ENCODE data around the gene CRTC1. TPM values are rescaled to one million over a fixed set of nuclear protein-coding genes. Genes with fewer than 3 reads are reported as not detected.
A peak's percentile ranks its signal among the peaks of the same experiment; 100 is the strongest.

The CRTC1 gene
- total RNA-seq, 2 donors from 2014 or later: 4.9 to 6.5 TPM

DNA sequence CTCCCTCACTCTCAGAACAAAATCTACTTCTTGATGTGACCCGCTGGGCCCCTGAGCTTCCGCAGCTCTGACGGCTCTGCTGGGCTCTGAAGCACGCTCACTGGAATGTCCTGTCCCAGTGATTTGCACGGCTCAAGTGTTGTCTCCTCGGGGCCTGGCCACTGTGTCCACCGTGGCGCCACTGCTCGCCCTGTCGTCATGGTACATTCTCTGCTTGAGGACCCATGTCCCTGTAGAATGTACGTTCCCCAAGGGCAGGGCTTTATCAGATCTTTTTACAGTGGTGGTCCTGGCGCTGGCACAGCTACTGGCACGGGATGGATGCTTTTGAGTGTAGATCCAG is 34.5 kb upstream of the CRTC1 start:
- Histone ChIP-seq H3K4me3 (no peak overlapping the region), H3K36me3 (replicated peaks in 1 of 2; ENCODE audit: insufficient read depth in 1 of 2, low read depth in 2 of 2) (no peaks in the 10 kb centered on the region), H3K4me1 (no peaks in the 10 kb centered on the region), H3K27ac (peak overlapping the region; percentile 6 to 59 (median 44)), H3K9me3 (no peaks in the 10 kb centered on the region), H3K27me3 (no peaks in the 10 kb centered on the region)
- DNase-seq (peak in 1 of 4 donors; percentile 22), ATAC-seq (no peak)
- no peak for TF ChIP-seq CTCF (IDR thresholded peaks at IDR 0.05)
- TF ChIP-seq POLR2A (IDR thresholded peaks at IDR 0.05): no peak
- intact Hi-C loops (cut with DNase I): no loop called here
- 79 to 96% methylated on average over 9 to 13 of the region's 13 CpGs for WGBS, 2 donors

- Histone ChIP-seq H3K9me3 (no peaks in the 10 kb centered on the region), H3K4me1 (no peaks in the 10 kb centered on the region), H3K27me3 (no peaks in the 10 kb centered on the region), H3K27ac (peak overlapping the region; percentile 6 to 59 (median 44)), H3K36me3 (replicated peaks in 1 of 2; ENCODE audit: insufficient read depth in 1 of 2, low read depth in 2 of 2) (no peaks in the 10 kb centered on the region), H3K4me3 (no peak overlapping the region)
- WGBS, 2 donors: 60 to 78% methylated on average over 12 to 22 of the region's 25 CpGs
- intact Hi-C loops (cut with DNase I): no loop called here
- DNase-seq (peak in 2 of 4 donors; percentile 26 to 49), ATAC-seq (peak; percentile 34)
- no peak for TF ChIP-seq CTCF (IDR thresholded peaks at IDR 0.05)
- TF ChIP-seq POLR2A (IDR thresholded peaks at IDR 0.05): peak in 1 of 3 donors; percentile 3
These were observed 34.0 kb upstream of the CRTC1 start for GRCh38 chr19:18649371-18650020.

DNA sequence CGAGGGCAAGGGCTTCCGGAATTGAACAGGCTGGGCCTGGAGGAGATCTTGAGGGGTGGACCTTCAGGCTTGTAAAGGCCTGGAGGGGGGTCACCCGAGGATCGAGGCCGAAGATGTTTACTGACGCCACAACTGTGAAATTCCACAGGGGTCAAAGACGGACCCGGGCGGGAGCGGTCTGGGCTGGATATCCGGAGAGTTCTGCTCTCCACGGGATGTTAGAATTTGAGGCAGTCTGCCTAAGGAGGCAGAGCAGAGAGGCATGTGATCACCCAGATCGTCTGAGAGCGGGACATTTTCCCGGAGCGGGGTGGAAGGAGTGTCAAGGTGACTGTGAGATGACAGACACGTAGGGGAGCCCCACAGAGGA is 33.5 kb upstream of the CRTC1 start:
- no peaks in the 10 kb centered on the region for H3K4me1 ChIP-seq
- TF ChIP-seq POLR2A (IDR thresholded peaks at IDR 0.05) (no peak), CTCF (IDR thresholded peaks at IDR 0.05) (no peak)
- H3K27me3 ChIP-seq: no peaks in the 10 kb centered on the region
- peak in 3 of 4 donors; percentile 23 to 44 (median 30) for DNase-seq
- intact Hi-C loops (cut with DNase I): no loop called here
- H3K36me3 ChIP-seq (replicated peaks in 1 of 2; ENCODE audit: insufficient read depth in 1 of 2, low read depth in 2 of 2): no peaks in the 10 kb centered on the region
- H3K27ac ChIP-seq: peak overlapping the region in 3 of 4 donors; percentile 4 to 59 (median 57)
- ATAC-seq: peak; percentile 47
- WGBS, 2 donors: 60 to 72% methylated on average over 16 to 17 of the region's 17 CpGs
- no peak overlapping the region for H3K4me3 ChIP-seq
- no peaks in the 10 kb centered on the region for H3K9me3 ChIP-seq

DNA sequence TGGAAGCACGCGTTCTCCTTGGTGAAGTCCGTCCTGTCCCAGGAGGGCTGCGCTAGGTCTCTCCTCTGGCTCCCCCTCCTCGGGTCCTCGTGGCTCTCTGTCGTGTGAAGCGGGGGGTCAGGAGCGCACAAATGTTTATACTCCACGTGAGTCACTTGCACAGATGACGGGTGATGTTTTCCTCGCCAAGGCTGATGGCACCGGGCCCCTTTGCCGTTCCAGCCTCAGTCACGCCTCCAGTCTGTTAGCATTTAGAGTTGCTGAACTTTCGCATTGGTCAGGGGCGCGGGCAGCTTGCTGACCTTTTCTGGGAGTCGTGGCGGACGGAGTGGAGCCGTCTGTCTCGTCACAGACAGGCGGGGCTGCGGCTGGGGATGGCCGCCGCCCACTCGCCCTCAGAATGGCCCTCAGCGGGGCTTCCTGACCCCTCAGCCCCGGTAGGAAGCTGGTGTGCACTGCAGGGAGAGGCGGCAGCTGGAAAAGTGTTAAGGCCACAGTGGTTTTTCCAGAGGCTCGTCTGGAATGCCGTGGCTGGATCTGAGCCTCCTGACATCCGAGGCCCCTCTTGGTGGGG is 32.9 kb upstream of the CRTC1 start:
- DNase-seq: peak; percentile 42 to 59 (median 46)
- H3K4me3 ChIP-seq: no peak overlapping the region
- H3K27ac ChIP-seq: peak overlapping the region in 3 of 4 donors; percentile 4 to 57 (median 39)
- 67 to 86% methylated on average over 13 to 34 of the region's 34 CpGs for WGBS, 2 donors
- intact Hi-C loops (cut with DNase I): no loop called here
- TF ChIP-seq CTCF (IDR thresholded peaks at IDR 0.05): no peak
- TF ChIP-seq POLR2A (IDR thresholded peaks at IDR 0.05): no peak
- no peaks in the 10 kb centered on the region for H3K36me3 ChIP-seq (replicated peaks in 1 of 2; ENCODE audit: insufficient read depth in 1 of 2, low read depth in 2 of 2)
- peak; percentile 45 for ATAC-seq
- no peaks in the 10 kb centered on the region for H3K9me3 ChIP-seq
- H3K4me1 ChIP-seq: no peaks in the 10 kb centered on the region
- no peaks in the 10 kb centered on the region for H3K27me3 ChIP-seq

DNA sequence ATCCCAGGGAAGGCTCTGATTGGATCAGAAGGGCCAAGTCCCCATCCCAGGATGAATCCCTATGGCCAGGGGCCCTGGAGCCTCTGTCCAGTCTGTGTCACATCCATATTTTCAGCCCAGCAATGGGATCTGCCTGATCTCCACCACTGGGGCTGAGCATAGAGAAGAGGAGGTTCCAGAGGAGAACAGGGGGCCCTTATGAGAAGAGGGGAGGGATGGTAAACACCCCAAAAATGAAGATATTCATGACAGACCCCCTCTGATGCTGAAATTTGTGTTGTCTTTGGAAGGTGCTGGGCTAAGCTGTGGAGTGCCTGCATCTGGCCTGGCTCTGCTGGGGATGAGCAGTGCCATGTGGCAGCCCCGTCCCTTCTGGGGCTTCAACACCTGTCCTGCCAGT is 32.2 kb upstream of the CRTC1 start:
- ATAC-seq (no peak), DNase-seq (no peak)
- no peaks in the 10 kb centered on the region for H3K36me3 ChIP-seq (replicated peaks in 1 of 2; ENCODE audit: insufficient read depth in 1 of 2, low read depth in 2 of 2)
- peak overlapping the region in 2 of 4 donors; percentile 12 to 57 for H3K27ac ChIP-seq
- intact Hi-C loops (cut with DNase I): no loop called here
- H3K4me3 ChIP-seq: no peak overlapping the region
- H3K27me3 ChIP-seq: no peaks in the 10 kb centered on the region
- TF ChIP-seq CTCF (IDR thresholded peaks at IDR 0.05) (no peak), POLR2A (IDR thresholded peaks at IDR 0.05) (no peak)
- no peaks in the 10 kb centered on the region for H3K9me3 ChIP-seq
- no peaks in the 10 kb centered on the region for H3K4me1 ChIP-seq
- 80% methylated on average over 1 of the region's 1 CpG; no CpG with 5 or more reads in 1 of the 2 donors for WGBS, 2 donors

Data from body of pancreas (tissue), 4 donors.